ENCODE data around the gene TNNT3. TPM values are rescaled to one million over a fixed set of nuclear protein-coding genes. Genes with fewer than 3 reads are reported as not detected.

The TNNT3 gene
- total RNA-seq, 1 donor from 2014 or later, result not detected

DNA sequence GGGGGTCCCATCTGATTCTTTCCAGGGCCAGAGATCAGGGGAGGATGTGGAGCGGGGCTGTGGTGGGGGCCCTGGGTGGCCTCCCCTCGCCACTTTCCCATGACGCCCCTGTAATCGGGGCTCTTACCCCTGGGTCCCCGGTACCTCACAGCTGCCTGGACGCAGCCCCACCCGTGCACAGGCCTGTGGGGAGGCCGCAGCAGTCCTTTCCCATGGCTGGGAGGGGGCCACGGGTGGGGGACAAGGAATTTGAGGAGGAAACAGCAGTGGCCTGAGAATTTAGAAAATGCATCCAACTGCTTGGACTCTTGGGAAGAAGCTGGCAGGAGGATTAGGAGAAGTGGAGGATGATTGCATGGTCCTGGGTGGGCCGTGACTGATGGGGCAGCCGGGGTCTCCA, 60.1 kb downstream of the TNNT3 start:
- no peak for DNase-seq (ENCODE audit: low spot score)
- ATAC-seq, result no peak

DNA sequence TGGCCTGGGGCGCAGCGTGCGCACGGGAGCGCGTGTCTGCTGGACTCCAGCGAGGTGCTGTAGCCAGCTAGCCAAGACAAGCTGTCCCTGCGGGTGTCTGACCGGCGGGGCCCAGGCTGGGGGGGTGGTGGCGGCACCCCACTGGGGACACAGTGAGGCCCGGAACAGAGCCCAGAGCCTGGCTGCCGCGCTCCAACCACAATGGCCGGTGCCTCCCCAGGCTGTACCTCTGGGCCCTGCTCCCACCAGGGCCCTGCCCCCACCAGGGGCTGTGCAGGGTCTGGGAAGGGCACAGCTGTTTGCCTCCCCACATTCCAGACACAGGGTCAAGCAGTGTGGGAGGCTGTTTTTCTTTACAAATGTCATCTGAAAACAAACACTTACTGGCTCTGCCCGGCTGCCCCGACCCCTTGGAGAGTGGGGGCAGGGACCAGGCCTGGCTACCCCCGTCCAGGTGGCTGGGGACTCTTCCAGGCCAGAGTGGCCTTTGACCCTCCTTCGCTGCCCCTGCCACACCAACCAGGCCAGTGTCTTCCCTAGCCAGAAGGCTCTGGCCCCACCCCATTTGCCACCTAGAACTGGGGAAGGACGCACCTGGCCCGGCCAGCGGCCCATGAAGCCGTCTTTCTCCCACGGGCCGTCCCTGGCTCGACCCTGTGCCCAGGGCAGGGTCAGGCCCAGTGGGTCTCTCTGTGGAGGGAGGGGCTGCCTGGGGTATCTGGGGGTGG, 63.5 kb downstream of the TNNT3 start:
- ATAC-seq (peak; percentile 20), DNase-seq (ENCODE audit: low spot score) (no peak)

DNA sequence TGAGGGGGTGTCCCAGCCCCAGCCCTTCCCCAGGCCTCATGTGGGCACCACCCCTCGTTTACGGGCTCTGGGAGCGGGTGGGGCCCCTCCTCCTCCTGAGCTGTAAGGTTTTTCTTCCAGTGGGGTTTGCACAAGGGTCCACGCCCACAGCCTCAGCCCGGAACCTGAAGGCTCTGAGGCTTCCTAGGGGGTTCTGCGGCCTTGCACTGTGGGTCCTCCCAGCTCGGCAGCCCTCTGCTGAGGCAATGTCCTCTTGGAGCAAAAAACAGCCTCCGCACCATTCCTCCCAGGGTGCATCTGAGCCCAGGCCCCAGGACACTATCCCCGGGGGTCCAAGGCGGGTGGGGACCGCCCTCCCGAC, 64.1 kb downstream of the TNNT3 start:
- DNase-seq (ENCODE audit: low spot score), result no peak
- no peak for ATAC-seq

DNA sequence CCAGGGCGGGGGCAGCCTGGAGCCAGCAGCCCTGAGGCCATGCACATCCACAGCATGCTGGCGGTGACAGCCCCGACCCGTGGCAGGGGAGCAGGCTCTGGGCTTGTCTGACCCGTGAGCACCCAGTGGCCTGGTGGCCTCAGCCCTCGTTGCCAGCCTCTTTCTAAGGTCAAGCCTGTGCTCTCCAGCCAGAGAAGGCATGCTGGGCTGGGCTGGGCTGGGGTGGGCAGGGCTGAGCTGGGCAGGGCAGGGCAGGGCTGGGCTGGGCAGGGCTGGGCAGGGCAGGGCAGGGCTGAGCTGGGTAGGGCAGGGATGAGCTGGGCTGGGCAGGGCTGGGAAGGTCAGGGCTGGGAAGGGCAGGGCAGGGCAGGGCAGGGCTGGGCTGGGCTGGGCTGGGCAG, 67.5 kb downstream of the TNNT3 start:
- DNase-seq (ENCODE audit: low spot score) (no peak), ATAC-seq (no peak)

DNA sequence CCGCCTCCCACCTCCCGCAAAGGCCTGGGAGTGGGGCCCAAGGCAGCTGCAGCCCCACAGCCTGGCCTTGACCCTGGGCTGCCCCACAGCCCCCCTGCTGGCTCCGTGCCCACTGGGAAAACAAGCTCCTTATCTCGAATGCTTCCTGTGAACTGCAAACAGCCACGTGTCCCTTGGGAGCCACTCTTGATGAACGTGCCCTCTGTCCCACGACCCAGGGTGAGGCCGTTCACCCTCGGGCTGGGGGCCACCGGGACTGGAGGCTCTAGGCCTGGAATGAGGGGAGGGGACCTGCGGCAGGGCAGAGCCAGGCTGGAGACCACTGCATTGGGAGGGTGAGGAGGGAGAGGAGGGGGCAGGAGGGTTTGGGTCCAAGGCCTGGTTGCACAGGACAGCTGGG, 68.7 kb downstream of the TNNT3 start:
- DNase-seq (ENCODE audit: low spot score), result no peak
- peak; percentile 48 for ATAC-seq

Other genes starting within 250 kb of the TNNT3 start
- 1.4 TPM for gene KRTAP5-6, start 222.5 kb upstream of the TNNT3 start, total RNA-seq
- gene IFITM10, start 169.1 kb upstream of the TNNT3 start, total RNA-seq, result 15.7 TPM
- gene CTSD, start 155.8 kb upstream of the TNNT3 start, total RNA-seq, result 564 TPM
- gene SYT8, start 84.7 kb upstream of the TNNT3 start, total RNA-seq, result 0.30 TPM
- not detected for gene TNNI2, start 80.7 kb upstream of the TNNT3 start, total RNA-seq
- 3.6 TPM for gene LSP1, start 66.6 kb upstream of the TNNT3 start, total RNA-seq
- not detected for gene PRR33, start 27.8 kb upstream of the TNNT3 start, total RNA-seq
- gene MRPL23, start 27.6 kb downstream of the TNNT3 start, total RNA-seq, result 47.2 TPM
- gene H19, start 78.1 kb downstream of the TNNT3 start, total RNA-seq, result 199 TPM
- 254 TPM for gene IGF2, start 219.7 kb downstream of the TNNT3 start, total RNA-seq
- gene INS, start 241.5 kb downstream of the TNNT3 start, total RNA-seq, result not detected